Measurements from ENCODE around the gene ABCD3. TPM values are rescaled to one million over a fixed set of nuclear protein-coding genes. Genes with fewer than 3 reads are reported as not detected.

The ABCD3 gene
- total and polyA plus RNA-seq, 11 donors = 16.2 to 94.2 (median 62.1) TPM

- H3K27ac ChIP-seq = no peak overlapping the region
- no peaks in the 10 kb centered on the region for H3K27me3 ChIP-seq
- intact Hi-C loops (cut with DNase I) = no loop called here
- DNase-seq (no peak), ATAC-seq (no peak)
- H3K36me3 ChIP-seq = no peaks in the 10 kb centered on the region
- WGBS, 4 donors = 75 to 78% (median 78%) methylated on average over 8 of the region's 8 CpGs
- TF ChIP-seq POLR2A (IDR thresholded peaks at IDR 0.05) = no peak
- no peak for TF ChIP-seq CTCF (IDR thresholded peaks at IDR 0.05)
- no peak overlapping the region for H3K4me3 ChIP-seq
- H3K4me1 ChIP-seq = no peaks in the 10 kb centered on the region
- no peaks in the 10 kb centered on the region for H3K9me3 ChIP-seq
Measured at GRCh38 chr1:94408104-94408830, 9.9 kb upstream of the ABCD3 start.

GRCh38 chr1:94411237-94411636 lies 7.0 kb upstream of the ABCD3 start:
- intact Hi-C loops (cut with DNase I) = loop anchor here in 1 of 10 donors (10.0 kb wide), 1 partner anchor 176 kb away; the partner anchor contains the start of gene ARHGAP29
- DNase-seq = no peak
- H3K36me3 ChIP-seq = no peaks in the 10 kb centered on the region
- no peaks in the 10 kb centered on the region for H3K9me3 ChIP-seq
- H3K27ac ChIP-seq = no peak overlapping the region
- TF ChIP-seq CTCF (IDR thresholded peaks at IDR 0.05) (no peak), POLR2A (IDR thresholded peaks at IDR 0.05) (no peak)
- peaks cover 0 to 1% (median 0%) of the 10 kb centered on the region in 12 donors for H3K4me1 ChIP-seq
- H3K4me3 ChIP-seq = no peak overlapping the region
- WGBS, 4 donors = 60 to 72% (median 66%) methylated on average over 1 of the region's 1 CpG
- no peak for ATAC-seq
- H3K27me3 ChIP-seq = no peaks in the 10 kb centered on the region

- Histone ChIP-seq H3K4me3 (no peak overlapping the region), H3K27me3 (no peaks in the 10 kb centered on the region), H3K27ac (no peak overlapping the region), H3K4me1 (peaks cover 0 to 12% (median 7%) of the 10 kb centered on the region in 12 donors), H3K9me3 (no peaks in the 10 kb centered on the region), H3K36me3 (no peaks in the 10 kb centered on the region)
- no peak for DNase-seq
- intact Hi-C loops (cut with DNase I) = loop anchor here in 1 of 10 donors (10.0 kb wide), 1 partner anchor 179 kb away; the partner anchor contains the start of gene ARHGAP29
- ATAC-seq = no peak
- TF ChIP-seq CTCF (IDR thresholded peaks at IDR 0.05) = no peak
- no peak for TF ChIP-seq POLR2A (IDR thresholded peaks at IDR 0.05)
- WGBS, 4 donors = 63 to 72% (median 68%) methylated on average over 2 of the region's 2 CpGs
Measured at GRCh38 chr1:94413311-94413710, 4.9 kb upstream of the ABCD3 start.

GRCh38 chr1:94416901-94417727 lies 1.1 kb upstream of the ABCD3 start:
- TF ChIP-seq POLR2A (IDR thresholded peaks at IDR 0.05) (no peak), CTCF (IDR thresholded peaks at IDR 0.05) (no peak)
- Histone ChIP-seq H3K4me3 (peak overlapping the region; percentile 49 to 99 (median 86)), H3K36me3 (no peaks in the 10 kb centered on the region), H3K9me3 (no peaks in the 10 kb centered on the region), H3K4me1 (peaks cover 0 to 41% (median 26%) of the 10 kb centered on the region in 12 donors), H3K27ac (peak overlapping the region; percentile 81 to 97 (median 94)), H3K27me3 (no peaks in the 10 kb centered on the region)
- WGBS, 4 donors = 23 to 29% (median 26%) methylated on average over 15 of the region's 15 CpGs
- ATAC-seq (peak; percentile 27 to 47 (median 40)), DNase-seq (peak in 3 of 5 donors; percentile 32 to 45 (median 36))
- intact Hi-C loops (cut with DNase I) = loop anchor here in 3 of 10 donors (5.0 to 10.0 kb wide), 3 partner anchors 45 to 815 kb away; partner anchors contain the start of genes ARHGAP29 (in 1 of the 3) and RWDD3 (in 1 of the 3)

Data from heart left ventricle (tissue), 16 donors.